ENCODE data around the gene OAF. TPM values are rescaled to one million over a fixed set of nuclear protein-coding genes. Genes with fewer than 3 reads are reported as not detected.

OAF gene
- total RNA-seq, 1 donor from 2014 or later: 20.9 TPM

DNA sequence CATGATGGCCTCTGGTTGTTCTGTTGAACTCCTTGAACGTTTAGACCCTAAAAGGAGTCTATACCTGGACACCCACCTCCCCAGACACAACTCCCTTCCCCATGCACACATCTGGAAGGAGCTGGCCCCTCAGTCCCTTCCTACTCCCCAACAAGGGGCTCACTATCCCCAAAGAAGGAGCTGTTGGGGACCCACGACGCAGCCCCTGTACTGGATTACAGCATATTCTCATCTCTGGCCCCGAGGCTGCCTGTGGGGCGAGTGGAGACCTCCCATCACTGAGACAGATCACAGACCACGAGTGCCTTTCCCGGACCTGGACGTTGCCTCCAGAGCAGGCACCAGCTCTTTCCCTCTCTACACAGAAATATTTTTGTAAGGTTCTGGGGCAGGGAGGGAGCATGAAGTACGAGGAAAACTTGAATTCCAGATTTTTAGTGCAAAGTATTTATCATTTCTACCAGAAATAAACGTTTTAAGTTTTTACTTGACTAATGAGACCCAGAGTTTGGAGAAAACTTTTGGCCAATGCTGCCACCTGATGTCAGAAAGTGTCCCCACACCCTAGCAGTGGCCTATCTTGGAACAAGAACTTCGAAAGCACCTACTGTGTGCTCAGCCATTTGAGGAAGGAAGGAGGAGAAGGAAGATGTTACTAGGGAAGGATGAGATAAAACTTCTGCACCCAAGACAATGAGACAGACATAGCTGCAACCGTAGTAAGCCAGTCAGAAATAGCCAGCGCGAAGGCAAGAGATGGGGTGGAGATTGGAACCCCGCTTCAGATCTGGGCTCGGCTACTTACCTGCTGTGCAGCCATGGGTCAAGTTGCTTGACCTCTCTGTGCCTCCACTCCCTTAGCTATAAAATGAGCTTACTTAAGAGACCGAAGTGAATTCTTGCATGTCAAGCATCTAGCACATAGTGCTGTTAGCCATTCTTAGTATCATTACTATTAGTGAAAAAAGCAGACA is 18.9 kb downstream of the OAF start:
- H3K36me3 ChIP-seq (ENCODE audit: insufficient read depth, low read length): no peaks in the 10 kb centered on the region
- no peak overlapping the region for H3K4me2 ChIP-seq (ENCODE audit: low read length)
- peaks cover 8% of the 10 kb centered on the region for H3K4me1 ChIP-seq (ENCODE audit: insufficient read depth, low read length)
- H3K4me3 Mint-ChIP-seq (ENCODE audit: unreplicated experiment): no peak overlapping the region
- no peak overlapping the region for H3K27ac Mint-ChIP-seq (ENCODE audit: unreplicated experiment)
- peaks cover 57% of the 10 kb centered on the region for H3K27me3 Mint-ChIP-seq (ENCODE audit: low read depth, unreplicated experiment)
- no peaks in the 10 kb centered on the region for H3K4me1 Mint-ChIP-seq (ENCODE audit: low read depth, unreplicated experiment)
- H3K27me3 ChIP-seq (ENCODE audit: insufficient read depth, low read length): peaks cover 15% of the 10 kb centered on the region
- H3K4me3 ChIP-seq (ENCODE audit: insufficient read depth, low read depth, low read length): no peak overlapping the region
- H3K9ac ChIP-seq (ENCODE audit: low read length): no peak overlapping the region
- H3K27ac ChIP-seq (ENCODE audit: low read depth, low read length): no peak overlapping the region
- peaks cover 2% of the 10 kb centered on the region for H3K9me3 Mint-ChIP-seq (ENCODE audit: unreplicated experiment)
- H4K20me1 ChIP-seq (ENCODE audit: insufficient read depth, low read length): peaks cover 4% of the 10 kb centered on the region
- no peak for TF ChIP-seq EZH2 (IDR thresholded peaks at IDR 0.05; ENCODE audit: insufficient read depth, low read length)
- TF ChIP-seq, protein P1, sequence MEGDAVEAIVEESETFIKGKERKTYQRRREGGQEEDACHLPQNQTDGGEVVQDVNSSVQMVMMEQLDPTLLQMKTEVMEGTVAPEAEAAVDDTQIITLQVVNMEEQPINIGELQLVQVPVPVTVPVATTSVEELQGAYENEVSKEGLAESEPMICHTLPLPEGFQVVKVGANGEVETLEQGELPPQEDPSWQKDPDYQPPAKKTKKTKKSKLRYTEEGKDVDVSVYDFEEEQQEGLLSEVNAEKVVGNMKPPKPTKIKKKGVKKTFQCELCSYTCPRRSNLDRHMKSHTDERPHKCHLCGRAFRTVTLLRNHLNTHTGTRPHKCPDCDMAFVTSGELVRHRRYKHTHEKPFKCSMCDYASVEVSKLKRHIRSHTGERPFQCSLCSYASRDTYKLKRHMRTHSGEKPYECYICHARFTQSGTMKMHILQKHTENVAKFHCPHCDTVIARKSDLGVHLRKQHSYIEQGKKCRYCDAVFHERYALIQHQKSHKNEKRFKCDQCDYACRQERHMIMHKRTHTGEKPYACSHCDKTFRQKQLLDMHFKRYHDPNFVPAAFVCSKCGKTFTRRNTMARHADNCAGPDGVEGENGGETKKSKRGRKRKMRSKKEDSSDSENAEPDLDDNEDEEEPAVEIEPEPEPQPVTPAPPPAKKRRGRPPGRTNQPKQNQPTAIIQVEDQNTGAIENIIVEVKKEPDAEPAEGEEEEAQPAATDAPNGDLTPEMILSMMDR (IDR thresholded peaks at IDR 0.05; ENCODE audit: insufficient read depth, low read depth, low read length): peak; percentile 82
- H3K9me3 ChIP-seq (ENCODE audit: insufficient read depth, low read depth, low read length): no peaks in the 10 kb centered on the region
- FAIRE-seq (no peak), DNase-seq (ENCODE audit: low read depth) (no peak)
- peaks cover 7% of the 10 kb centered on the region for H3K36me3 Mint-ChIP-seq (ENCODE audit: low read depth, unreplicated experiment)
- H2AFZ ChIP-seq (ENCODE audit: low read depth, low read length): no peak overlapping the region
- no peaks in the 10 kb centered on the region for H3K79me2 ChIP-seq (ENCODE audit: insufficient read depth, low read length)

DNA sequence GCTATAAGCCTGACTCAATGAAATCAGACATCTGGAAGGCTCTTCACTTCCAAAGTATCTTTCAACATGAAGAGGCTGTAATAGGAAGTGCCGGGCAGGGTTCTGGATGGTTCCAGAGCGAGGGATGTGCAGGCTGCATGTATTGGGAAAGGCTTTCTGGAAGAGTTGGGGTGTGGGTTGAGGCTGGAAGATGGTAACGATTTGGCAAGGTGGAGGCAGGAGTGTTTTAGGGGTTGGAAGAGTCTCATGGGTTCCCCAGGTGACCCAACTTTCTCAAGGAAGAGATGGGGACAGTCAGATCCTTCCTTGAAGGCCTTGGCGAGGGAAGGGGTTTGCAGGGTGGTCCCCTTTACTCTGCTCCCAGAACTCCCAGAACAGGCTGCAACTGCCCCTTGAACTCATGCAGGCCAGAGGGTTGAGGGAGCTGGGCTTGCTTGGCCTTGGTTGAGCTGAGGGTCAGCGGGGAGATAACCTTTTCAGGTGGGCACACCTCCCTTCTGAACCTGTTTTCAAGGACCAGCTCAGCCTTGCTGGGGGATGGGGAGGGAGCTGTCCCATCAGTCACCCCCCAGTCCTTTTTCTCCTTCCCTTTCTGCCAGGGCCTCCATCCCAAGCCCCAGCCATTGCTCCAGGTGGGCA is 19.7 kb downstream of the OAF start:
- H4K20me1 ChIP-seq (ENCODE audit: insufficient read depth, low read length): peaks cover 3% of the 10 kb centered on the region
- no peak overlapping the region for H3K9ac ChIP-seq (ENCODE audit: low read length)
- DNase-seq (ENCODE audit: low read depth) (no peak), FAIRE-seq (no peak)
- H3K9me3 ChIP-seq (ENCODE audit: insufficient read depth, low read depth, low read length): no peaks in the 10 kb centered on the region
- H3K4me3 ChIP-seq (ENCODE audit: insufficient read depth, low read depth, low read length): no peak overlapping the region
- Mint-ChIP-seq H3K4me1 (ENCODE audit: low read depth, unreplicated experiment) (no peaks in the 10 kb centered on the region), H3K4me3 (ENCODE audit: unreplicated experiment) (no peak overlapping the region), H3K36me3 (ENCODE audit: low read depth, unreplicated experiment) (peaks cover 7% of the 10 kb centered on the region), H3K27ac (ENCODE audit: unreplicated experiment) (no peak overlapping the region), H3K27me3 (ENCODE audit: low read depth, unreplicated experiment) (peaks cover 65% of the 10 kb centered on the region), H3K9me3 (ENCODE audit: unreplicated experiment) (peaks cover 2% of the 10 kb centered on the region)
- H3K4me2 ChIP-seq (ENCODE audit: low read length): no peak overlapping the region
- H3K79me2 ChIP-seq (ENCODE audit: insufficient read depth, low read length): no peaks in the 10 kb centered on the region
- H3K27me3 ChIP-seq (ENCODE audit: insufficient read depth, low read length): peaks cover 15% of the 10 kb centered on the region
- no peak overlapping the region for H2AFZ ChIP-seq (ENCODE audit: low read depth, low read length)
- no peaks in the 10 kb centered on the region for H3K36me3 ChIP-seq (ENCODE audit: insufficient read depth, low read length)
- no peak overlapping the region for H3K27ac ChIP-seq (ENCODE audit: low read depth, low read length)
- H3K4me1 ChIP-seq (ENCODE audit: insufficient read depth, low read length): no peaks in the 10 kb centered on the region
- TF ChIP-seq EZH2 (IDR thresholded peaks at IDR 0.05; ENCODE audit: insufficient read depth, low read length): no peak
- TF ChIP-seq, protein P1 (IDR thresholded peaks at IDR 0.05; ENCODE audit: insufficient read depth, low read depth, low read length): no peak

Data from astrocyte (in vitro differentiated cells and primary cell).